ENCODE measurements around the gene NKX2-2.

Gene NKX2-2

GRCh38 chr20:21519136-21519584, 5.3 kb upstream of the NKX2-2 start:
- TF ChIP-seq CTCF (IDR thresholded peaks at IDR 0.05; ENCODE audit: insufficient read depth, low read length, missing control alignments), result no peak
- ChIA-PET POLR2A (no interaction called here), CTCF (interaction anchor here (1.3 to 1.6 kb wide), 2 partner anchors 10 to 14 kb away, joined by 3 to 8 read pairs; no protein-coding TSS in a partner anchor)
- no peak overlapping the region for H3K4me3 ChIP-seq (ENCODE audit: low read depth, low read length)
- no peak for DNase-seq (ENCODE audit: low read depth, low spot score)

- no peak for DNase-seq (ENCODE audit: low read depth, low spot score)
- POLR2A ChIA-PET, result no interaction called here
Measured at GRCh38 chr20:21518292-21518991, 4.6 kb upstream of the NKX2-2 start.

GRCh38 chr20:21517566-21518277, 3.9 kb upstream of the NKX2-2 start:
- ChIA-PET CTCF (interaction anchor here (1.1 to 1.6 kb wide), 2 partner anchors 8 to 13 kb away, joined by 3 to 8 read pairs; no protein-coding TSS in a partner anchor), POLR2A (no interaction called here)
- no peak overlapping the region for H3K4me3 ChIP-seq (ENCODE audit: low read depth, low read length)
- TF ChIP-seq CTCF (IDR thresholded peaks at IDR 0.05; ENCODE audit: insufficient read depth, low read length, missing control alignments), result no peak
- DNase-seq (ENCODE audit: low read depth, low spot score), result no peak

More at GRCh38 chr20:21518292-21518991, 4.6 kb upstream of the NKX2-2 start:
- no peak for TF ChIP-seq CTCF (IDR thresholded peaks at IDR 0.05; ENCODE audit: insufficient read depth, low read length, missing control alignments)
- no peak overlapping the region for H3K4me3 ChIP-seq (ENCODE audit: low read depth, low read length)
- CTCF ChIA-PET, result interaction anchor here (1.1 to 1.6 kb wide), 2 partner anchors 9 to 13 kb away, joined by 3 to 8 read pairs; no protein-coding TSS in a partner anchor

- no peak overlapping the region for H3K4me3 ChIP-seq (ENCODE audit: low read depth, low read length)
- ChIA-PET CTCF (interaction anchor here (1.1 kb wide), 1 partner anchor 8 kb away, joined by 3 read pairs; no protein-coding TSS in a partner anchor), POLR2A (no interaction called here)
- no peak for DNase-seq (ENCODE audit: low read depth, low spot score)
- TF ChIP-seq CTCF (IDR thresholded peaks at IDR 0.05; ENCODE audit: insufficient read depth, low read length, missing control alignments), result no peak
Measured at GRCh38 chr20:21516861-21517565, 3.1 kb upstream of the NKX2-2 start.

- TF ChIP-seq CTCF (IDR thresholded peaks at IDR 0.05; ENCODE audit: insufficient read depth, low read length, missing control alignments), result no peak
- DNase-seq (ENCODE audit: low read depth, low spot score), result no peak
- H3K4me3 ChIP-seq (ENCODE audit: low read depth, low read length), result no peak overlapping the region
- ChIA-PET CTCF (interaction anchor here (0.9 to 2.0 kb wide), 2 partner anchors 281 to 656 kb away, joined by 3 to 10 read pairs; no protein-coding TSS in a partner anchor), POLR2A (no interaction called here)
Measured at GRCh38 chr20:21516180-21516567, 2.3 kb upstream of the NKX2-2 start.
